Activated naive CD4-positive, alpha-beta T cell treated with anti-CD3 and anti-CD28 coated beads, Interleukin-2, amount 10 ng/mL, durations not matched to agents 7 days and 5 days (primary cell): ENCODE results near the gene SOX12.

Experiments used
- CTCF ChIA-PET: fragments of 350-600 bp; sonication (Branson Sonifier 250); formaldehyde crosslinking; loops from one replicate; lab custom pipeline; 2021; ENCODE audit warnings: antibody characterized with exemption; lab: Charles Lee
- DNase-seq: peaks from one replicate; pipeline ENCODE4 v3.0.0-alpha.2; 2020
- H3K27ac Mint-ChIP-seq: one replicate; pipeline ENCODE4 v1.8.0; 2021; ENCODE audit warnings: mild to moderate bottlenecking, moderate library complexity, mixed read lengths
- H3K27me3 Mint-ChIP-seq: one replicate; pipeline ENCODE4 v1.8.0; 2021; ENCODE audit warnings: mild to moderate bottlenecking, mixed read lengths
- H3K36me3 Mint-ChIP-seq: one replicate; pipeline ENCODE4 v1.8.0; 2021; ENCODE audit warnings: mixed read lengths
- H3K4me1 Mint-ChIP-seq: one replicate; pipeline ENCODE4 v1.8.0; 2021; ENCODE audit warnings: mixed read lengths
- H3K4me3 Mint-ChIP-seq: one replicate; pipeline ENCODE4 v1.8.0; 2021; ENCODE audit warnings: mild to moderate bottlenecking, moderate library complexity, mixed read lengths
- H3K9me3 Mint-ChIP-seq: one replicate; pipeline ENCODE4 v1.8.0; 2021; ENCODE audit warnings: mixed read lengths

Gene SOX12

DNA sequence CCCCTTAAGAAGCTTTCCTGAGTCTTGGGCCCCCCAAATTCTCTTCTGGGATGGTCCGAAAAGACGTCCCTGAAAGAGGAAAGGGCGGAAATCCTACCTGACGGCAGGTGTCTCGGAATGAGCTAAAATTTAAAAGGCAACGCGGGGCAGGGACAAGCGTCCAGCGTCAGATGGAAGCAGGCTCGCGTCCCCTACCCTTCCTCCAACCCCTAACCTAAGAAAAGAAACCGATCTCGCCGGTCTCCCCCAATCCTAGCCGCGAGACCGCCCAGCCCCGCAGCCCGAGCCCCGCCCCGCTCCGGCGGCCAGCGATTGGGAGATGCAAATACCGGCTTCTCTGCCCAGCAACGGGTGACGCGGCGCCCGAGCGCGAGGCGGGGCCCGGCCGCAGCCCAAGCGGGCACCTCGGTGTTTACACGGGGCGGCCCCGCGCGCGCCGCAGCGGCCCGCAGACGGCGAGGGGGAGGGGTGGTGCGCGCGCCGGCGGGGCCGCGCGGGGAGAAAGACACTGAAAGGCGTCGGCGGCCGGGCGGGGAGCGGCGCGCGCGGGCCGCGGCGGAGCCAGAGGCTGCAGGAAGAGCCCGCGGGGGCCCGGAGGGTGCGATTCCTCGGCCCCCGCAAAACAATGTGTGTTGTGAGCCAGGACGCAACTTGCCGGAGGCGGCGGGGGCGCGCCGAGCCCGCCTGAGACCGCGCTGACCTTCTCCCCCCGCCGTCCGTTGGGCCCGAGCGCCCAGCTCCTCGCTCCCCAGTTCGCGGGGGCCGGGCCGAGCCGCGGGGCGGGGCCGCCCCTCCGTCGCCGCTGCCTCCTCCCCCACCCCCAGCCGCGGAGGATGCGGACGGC is at the start of gene SOX12:
Gene SOX12 (plus strand): TSS at position 508 of the 844 bp plus-strand sequence. CDS start 373 bp downstream, outside the sequence.
- peak within 1 kb of the TSS; percentile 93 for H3K27ac Mint-ChIP-seq
- no peaks in the 10 kb centered on the region for H3K9me3 Mint-ChIP-seq
- CTCF ChIA-PET: interaction anchor here (0.6 to 1.8 kb wide), 4 partner anchors 15 to 78 kb away, joined by 3 to 6 read pairs (median 4); no protein-coding TSS in a partner anchor
- H3K4me3 Mint-ChIP-seq: peak within 1 kb of the TSS; percentile 87
- peaks cover 2% of the 10 kb centered on the region for H3K36me3 Mint-ChIP-seq
- H3K4me1 Mint-ChIP-seq: peaks cover 42% of the 10 kb centered on the region
- DNase-seq: peak; percentile 98
- H3K27me3 Mint-ChIP-seq: peaks cover 33% of the 10 kb centered on the region

- no peak for DNase-seq
- Mint-ChIP-seq H3K4me1 (peaks cover 3% of the 10 kb centered on the region), H3K27me3 (peaks cover 7% of the 10 kb centered on the region), H3K36me3 (peaks cover 3% of the 10 kb centered on the region), H3K9me3 (no peaks in the 10 kb centered on the region), H3K4me3 (no peak overlapping the region), H3K27ac (no peak overlapping the region)
- CTCF ChIA-PET: no interaction called here
These were observed 49.6 kb upstream of the SOX12 start for GRCh38 chr20:275791-276190.

GRCh38 chr20:276620-277495 is 48.5 kb upstream of the SOX12 start:
- H3K27ac Mint-ChIP-seq: no peak overlapping the region

GRCh38 chr20:277496-277781 is 47.9 kb upstream of the SOX12 start:
- no peak overlapping the region for H3K27ac Mint-ChIP-seq
- no peaks in the 10 kb centered on the region for H3K9me3 Mint-ChIP-seq
- peaks cover 3% of the 10 kb centered on the region for H3K36me3 Mint-ChIP-seq
- CTCF ChIA-PET: interaction anchor here (0.6 to 1.2 kb wide), 3 partner anchors 9 to 200 kb away, joined by 3 to 4 read pairs (median 4); no protein-coding TSS in a partner anchor
- peaks cover 3% of the 10 kb centered on the region for H3K4me1 Mint-ChIP-seq
- no peak overlapping the region for H3K4me3 Mint-ChIP-seq
- DNase-seq: no peak
- H3K27me3 Mint-ChIP-seq: peaks cover 7% of the 10 kb centered on the region

More at GRCh38 chr20:276620-277495, 48.5 kb upstream of the SOX12 start:
- no peak for DNase-seq
- Mint-ChIP-seq H3K36me3 (peaks cover 3% of the 10 kb centered on the region), H3K27me3 (peaks cover 7% of the 10 kb centered on the region), H3K4me3 (no peak overlapping the region), H3K9me3 (no peaks in the 10 kb centered on the region), H3K4me1 (peaks cover 3% of the 10 kb centered on the region)
- CTCF ChIA-PET: interaction anchor here (0.6 to 1.2 kb wide), 3 partner anchors 9 to 201 kb away, joined by 3 to 4 read pairs (median 4); no protein-coding TSS in a partner anchor

- no peaks in the 10 kb centered on the region for H3K9me3 Mint-ChIP-seq
- H3K27me3 Mint-ChIP-seq: peaks cover 3% of the 10 kb centered on the region
- no peak overlapping the region for H3K27ac Mint-ChIP-seq
- peaks cover 3% of the 10 kb centered on the region for H3K36me3 Mint-ChIP-seq
- CTCF ChIA-PET: interaction anchor here (1.2 kb wide), 1 partner anchor 10 kb away, joined by 4 read pairs; no protein-coding TSS in a partner anchor
- DNase-seq: no peak
- peaks cover 3% of the 10 kb centered on the region for H3K4me1 Mint-ChIP-seq
- no peak overlapping the region for H3K4me3 Mint-ChIP-seq
These were observed 47.2 kb upstream of the SOX12 start for GRCh38 chr20:278181-278580.

DNA sequence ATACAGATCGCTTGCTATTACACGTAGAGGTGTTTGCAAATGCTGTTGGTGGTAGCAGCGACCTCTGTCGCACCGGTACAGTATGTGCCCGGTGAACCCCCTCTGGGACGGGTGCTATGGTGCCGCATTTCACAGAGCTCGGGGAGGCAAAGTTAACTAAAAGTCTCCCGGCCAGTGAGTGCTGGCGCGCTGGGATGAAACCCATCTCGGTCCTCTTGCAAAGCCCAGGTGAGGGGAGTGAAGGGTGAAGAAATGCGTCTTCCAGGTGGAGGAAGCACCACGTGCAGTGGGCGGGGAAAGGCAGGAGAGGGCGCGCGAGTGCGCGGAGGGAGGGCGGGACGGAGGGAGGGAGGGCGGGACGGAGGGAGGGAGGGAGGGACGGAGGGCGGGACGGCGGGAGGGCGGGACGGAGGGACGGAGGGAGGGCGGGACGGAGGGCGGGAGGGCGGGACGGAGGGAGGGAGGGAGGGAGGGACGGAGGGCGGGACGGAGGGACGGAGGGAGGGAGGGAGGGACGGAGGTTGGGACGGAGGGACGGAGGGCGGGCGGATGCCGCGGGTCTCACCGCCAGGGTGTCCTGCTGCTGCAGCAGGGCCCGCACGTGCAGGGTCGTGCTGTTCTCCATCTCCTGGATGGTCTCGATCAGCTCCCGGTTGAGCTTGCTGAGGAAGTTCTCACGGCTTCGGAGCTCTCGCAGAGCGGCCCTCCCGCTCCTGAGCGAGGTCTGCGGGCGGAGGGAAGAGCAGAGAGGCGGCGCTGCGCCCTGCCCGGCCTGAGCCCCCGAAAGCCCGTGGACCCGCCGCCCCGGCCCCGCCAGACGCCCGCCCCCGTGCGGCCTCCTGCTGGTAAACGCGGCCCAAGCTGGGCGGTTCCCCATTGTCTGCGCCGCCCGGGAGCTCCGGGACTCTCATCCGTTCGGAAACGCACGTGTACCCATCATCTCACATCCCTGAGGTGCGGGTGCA is 46.5 kb upstream of the SOX12 start:
- peaks cover 3% of the 10 kb centered on the region for H3K36me3 Mint-ChIP-seq
- CTCF ChIA-PET: no interaction called here
- H3K9me3 Mint-ChIP-seq: no peaks in the 10 kb centered on the region
- no peak for DNase-seq
- peaks cover 3% of the 10 kb centered on the region for H3K4me1 Mint-ChIP-seq
- no peak overlapping the region for H3K27ac Mint-ChIP-seq
- H3K4me3 Mint-ChIP-seq: no peak overlapping the region
- H3K27me3 Mint-ChIP-seq: no peaks in the 10 kb centered on the region

DNA sequence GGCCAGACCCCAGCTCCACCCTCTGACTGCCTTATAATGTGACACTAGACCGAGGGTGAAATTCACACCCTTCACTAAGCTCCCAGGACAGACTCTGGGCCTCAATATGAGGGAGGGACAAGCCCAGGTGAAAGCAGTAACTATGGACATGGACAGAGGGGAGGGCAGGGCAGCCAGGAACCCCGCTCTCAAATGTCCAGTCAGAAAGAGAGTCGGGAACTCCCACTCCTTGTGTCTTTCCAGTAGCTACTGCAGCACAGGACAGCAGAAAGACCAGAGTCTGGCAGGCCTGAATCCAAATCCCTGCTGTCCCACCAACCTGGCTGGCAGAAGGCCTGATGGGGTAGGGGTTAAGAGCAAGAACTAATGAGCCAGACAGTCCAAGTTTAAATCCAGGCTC is 41.2 kb upstream of the SOX12 start:
- Mint-ChIP-seq H3K36me3 (peaks cover 4% of the 10 kb centered on the region), H3K9me3 (no peaks in the 10 kb centered on the region), H3K4me1 (peaks cover 19% of the 10 kb centered on the region), H3K27ac (no peak overlapping the region), H3K4me3 (no peak overlapping the region), H3K27me3 (no peaks in the 10 kb centered on the region)
- DNase-seq: no peak
- CTCF ChIA-PET: interaction anchor here (1.1 to 1.3 kb wide), 2 partner anchors 40 to 46 kb away, joined by 3 read pairs; no protein-coding TSS in a partner anchor

DNA sequence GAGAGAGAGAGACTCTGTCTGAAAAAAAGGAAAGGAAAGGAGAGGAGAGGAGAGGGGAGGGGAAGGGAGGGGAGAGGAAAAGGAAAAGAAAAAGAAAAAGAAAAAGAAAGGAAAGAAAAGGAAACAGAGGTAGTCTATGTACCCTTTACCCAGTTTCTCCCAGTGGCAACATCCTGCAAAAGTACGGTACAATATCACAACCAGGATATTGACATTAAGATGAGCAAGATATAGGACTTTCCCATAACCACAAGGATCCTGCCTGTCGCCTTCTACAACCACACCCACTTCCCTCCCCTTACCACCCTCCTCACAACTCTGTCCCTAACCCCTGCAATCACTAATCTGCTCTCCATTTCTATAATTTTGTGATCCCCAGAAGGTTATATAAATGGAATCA is 38.8 kb upstream of the SOX12 start:
- no peak overlapping the region for H3K27ac Mint-ChIP-seq
- no peak overlapping the region for H3K4me3 Mint-ChIP-seq
- H3K4me1 Mint-ChIP-seq: peaks cover 27% of the 10 kb centered on the region
- no peaks in the 10 kb centered on the region for H3K9me3 Mint-ChIP-seq
- DNase-seq: no peak
- peaks cover 5% of the 10 kb centered on the region for H3K36me3 Mint-ChIP-seq
- H3K27me3 Mint-ChIP-seq: no peaks in the 10 kb centered on the region
- CTCF ChIA-PET: no interaction called here

GRCh38 chr20:288956-289692 is 36.2 kb upstream of the SOX12 start:
- H3K4me3 Mint-ChIP-seq: no peak overlapping the region
- DNase-seq: no peak

DNA sequence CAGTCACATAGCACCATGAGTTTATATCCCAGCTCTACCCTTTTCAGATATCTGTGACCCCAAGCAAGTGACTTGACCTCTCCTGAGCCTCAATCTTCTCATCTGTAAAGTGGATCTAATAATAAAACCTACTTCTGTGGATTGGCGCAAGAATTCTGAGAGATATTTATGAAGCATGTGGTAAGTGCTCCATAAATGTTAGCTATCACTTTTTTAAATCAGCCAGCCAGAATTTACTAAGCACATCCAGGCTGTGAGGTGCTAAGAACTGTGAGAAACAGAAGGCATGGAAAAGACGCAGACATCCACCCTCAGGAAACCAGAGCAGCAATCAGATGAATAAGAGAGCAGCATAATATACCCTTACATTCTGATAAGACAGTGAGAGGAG is 35.7 kb upstream of the SOX12 start:
- peaks cover 29% of the 10 kb centered on the region for H3K4me1 Mint-ChIP-seq
- peak overlapping the region; percentile 79 for H3K27ac Mint-ChIP-seq
- H3K9me3 Mint-ChIP-seq: no peaks in the 10 kb centered on the region
- peaks cover 5% of the 10 kb centered on the region for H3K36me3 Mint-ChIP-seq
- no peak for DNase-seq
- H3K27me3 Mint-ChIP-seq: peaks cover 3% of the 10 kb centered on the region
- CTCF ChIA-PET: no interaction called here
- no peak overlapping the region for H3K4me3 Mint-ChIP-seq

More at GRCh38 chr20:288956-289692, 36.2 kb upstream of the SOX12 start:
- Mint-ChIP-seq H3K27me3 (peaks cover 3% of the 10 kb centered on the region), H3K4me1 (peaks cover 29% of the 10 kb centered on the region), H3K27ac (no peak overlapping the region), H3K9me3 (no peaks in the 10 kb centered on the region), H3K36me3 (peaks cover 5% of the 10 kb centered on the region)
- CTCF ChIA-PET: no interaction called here

GRCh38 chr20:290084-290831 is 35.1 kb upstream of the SOX12 start, which contains the start of gene C20orf96:
TSS of gene C20orf96 (minus strand) at chr20:290750. CDS start at chr20:290610, 140 bp downstream.
- Mint-ChIP-seq H3K36me3 (peaks cover 5% of the 10 kb centered on the region), H3K4me3 (no peak within 1 kb of the TSS), H3K27ac (peak within 1 kb of the TSS; percentile 79), H3K9me3 (no peaks in the 10 kb centered on the region), H3K27me3 (peaks cover 3% of the 10 kb centered on the region), H3K4me1 (peaks cover 29% of the 10 kb centered on the region)
- DNase-seq: peak; percentile 94
- CTCF ChIA-PET: no interaction called here

DNA sequence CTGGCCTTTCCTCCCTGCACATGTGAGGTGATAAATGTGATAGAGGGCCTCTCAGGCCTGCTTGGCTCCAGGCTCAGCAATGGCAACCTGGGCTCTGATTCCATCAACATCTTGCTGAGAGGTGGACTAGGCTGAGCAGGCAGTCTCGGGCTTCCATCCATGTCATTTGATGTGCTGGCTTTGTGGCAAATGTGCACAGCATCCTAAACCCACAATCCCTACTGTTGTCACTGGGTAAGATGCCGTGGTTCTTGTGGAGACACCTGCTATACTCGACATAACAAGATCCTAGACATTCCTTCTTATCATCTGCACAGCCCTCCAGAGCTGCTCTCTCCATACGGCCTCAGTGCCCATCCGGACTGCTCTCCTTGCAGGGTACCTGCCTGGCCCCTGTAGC is 30.8 kb upstream of the SOX12 start:
- H3K4me3 Mint-ChIP-seq: no peak overlapping the region
- peaks cover 32% of the 10 kb centered on the region for H3K4me1 Mint-ChIP-seq
- H3K9me3 Mint-ChIP-seq: no peaks in the 10 kb centered on the region
- CTCF ChIA-PET: no interaction called here
- no peak for DNase-seq
- no peak overlapping the region for H3K27ac Mint-ChIP-seq
- peaks cover 22% of the 10 kb centered on the region for H3K36me3 Mint-ChIP-seq
- H3K27me3 Mint-ChIP-seq: peaks cover 8% of the 10 kb centered on the region
